HCT116 (cell line): ENCODE measurements around the gene FGFRL1. TPM values are rescaled to one million over a fixed set of nuclear protein-coding genes. Genes with fewer than 3 reads are reported as not detected.

Experiments used
- ATAC-seq: fragments of 200-7000 bp; cut with Tn5 transposase; 2 replicates; pipeline ENCODE4 v1.9.1; 2020; ENCODE audit warnings: mild to moderate bottlenecking, moderate library complexity
- BruUV-seq: library from RNA; stranded (reverse); fragments of 400-500 nt; replicated peaks from 2 replicates; lab custom pipeline; 2021; lab: Mats Ljungman, UMichigan
- CTCF ChIA-PET: fragments of 300-600 bp; sonication (Branson Sonifier 250); formaldehyde crosslinking; loops from one replicate; lab custom pipeline; 2021; ENCODE audit warnings: antibody characterized with exemption; lab: Charles Lee
- POLR2A ChIA-PET: fragments of 300-600, 350-600 bp; sonication (Branson Sonifier 250); formaldehyde crosslinking; loops from one replicate; lab custom pipeline; 2021; ENCODE audit warnings: antibody characterized with exemption; lab: Charles Lee
- RAD21 ChIA-PET, 2 experiments: fragments of 300-600 bp; sonication (Branson Sonifier 250); formaldehyde crosslinking; loops; one replicate each; lab custom pipeline; 2023; ENCODE audit warnings: low total read pairs in 2 of 2; ENCODE audit not compliant: uncharacterized antibody in 2 of 2, unreplicated experiment in 2 of 2, low non-redundant PET in 1 of 2; lab: Charles Lee
- DNase-seq: peaks from one replicate; pipeline ENCODE4 v3.0.0-alpha.2; 2010; ENCODE audit warnings: low read depth, low spot score
- H2AFZ ChIP-seq: fragments of 200-600 bp; shearing (Covaris generic), sonication (generic); 2 replicates; pipeline ENCODE4 v1.6.1; 2017; ENCODE audit warnings: low read depth, mixed run types, mixed read lengths, antibody characterized with exemption, low read length; ENCODE audit not compliant: poor library complexity, severe bottlenecking
- H3K27ac ChIP-seq: 2 replicates; pipeline ENCODE4 v1.5.1; 2012; ENCODE audit warnings: low read depth, low read length
- H3K27me3 ChIP-seq: fragments of 200-600 bp; sonication (generic); 2 replicates; pipeline ENCODE4 v1.6.1; 2016; ENCODE audit warnings: mixed run types, low read length, mixed read lengths; ENCODE audit not compliant: insufficient read depth
- H3K36me3 ChIP-seq, 2 experiments: fragments of 200-500 bp in 1 of 2; fragments of 200-600 bp in 1 of 2; sonication (Bioruptor generic) in 1 of 2; sonication (generic) in 1 of 2; 2 replicates each; pipeline versions ENCODE4 v1.5.1 to v1.6.1; 2014 to 2016; ENCODE audit warnings: low read length in 2 of 2, inconsistent platforms in 1 of 2, mixed read lengths in 1 of 2, mixed run types in 1 of 2; ENCODE audit not compliant: insufficient read depth in 2 of 2, control insufficient read depth in 1 of 2
- H3K4me1 ChIP-seq, 2 experiments: fragments of 200-600 bp in 1 of 2; sonication (generic) in 1 of 2; 2 replicates each; pipeline versions ENCODE4 v1.5.1 to v1.6.1; 2012 to 2017; ENCODE audit warnings: low read length in 2 of 2, inconsistent platforms in 1 of 2, mild to moderate bottlenecking in 1 of 2, mixed read lengths in 1 of 2, mixed run types in 1 of 2, moderate library complexity in 1 of 2; ENCODE audit not compliant: insufficient read depth in 2 of 2, control insufficient read depth in 1 of 2
- H3K4me2 ChIP-seq: fragments of 200-600 bp; sonication (generic); 2 replicates; pipeline ENCODE4 v1.6.1; 2017; ENCODE audit warnings: mixed run types, low read length, mixed read lengths
- H3K4me3 ChIP-seq, 2 experiments: fragments of 200-600 bp in 1 of 2; sonication (generic) in 1 of 2; replicated peaks in 1 of 2; 2 replicates each; pipeline ENCODE4 v1.5.1; 2011 to 2016; ENCODE audit warnings: low read length in 2 of 2, control low read depth in 1 of 2, low read depth in 1 of 2, mild to moderate bottlenecking in 1 of 2, mixed read lengths in 1 of 2, mixed run types in 1 of 2
- H3K79me2 ChIP-seq: fragments of 200-600 bp; sonication (generic); 2 replicates; pipeline ENCODE4 v1.6.1; 2017; ENCODE audit warnings: mild to moderate bottlenecking, mixed run types, low read length, moderate library complexity, mixed read lengths; ENCODE audit not compliant: insufficient read depth
- H3K9ac ChIP-seq: fragments of 200-600 bp; sonication (generic); 2 replicates; pipeline ENCODE4 v1.6.1; 2016; ENCODE audit warnings: low read length, mixed read lengths
- H3K9me2 ChIP-seq: fragments of 200-600 bp; sonication (generic), shearing (Covaris generic); 2 replicates; pipeline ENCODE4 v1.6.1; 2017; ENCODE audit warnings: mixed run types, mild to moderate bottlenecking, moderate library complexity; ENCODE audit not compliant: insufficient read depth
- H3K9me3 ChIP-seq, 2 experiments: fragments of 200-500 bp in 1 of 2; fragments of 200-600 bp in 1 of 2; sonication (Bioruptor generic) in 1 of 2; sonication (generic) in 1 of 2; 2 replicates each; pipeline ENCODE4 v1.6.1; 2014 to 2017; ENCODE audit warnings: low read length in 2 of 2, mixed read lengths in 2 of 2, inconsistent platforms in 1 of 2, low read depth in 1 of 2, mild to moderate bottlenecking in 1 of 2, mixed run types in 1 of 2, moderate library complexity in 1 of 2; ENCODE audit not compliant: control insufficient read depth in 1 of 2, insufficient read depth in 1 of 2
- H4K20me1 ChIP-seq: fragments of 200-600 bp; sonication (generic), shearing (Covaris generic); 2 replicates; pipeline ENCODE4 v1.6.1; 2017; ENCODE audit warnings: mixed run types, mild to moderate bottlenecking, moderate library complexity; ENCODE audit not compliant: insufficient read depth
- CEBPB ChIP-seq: IDR thresholded peaks from 2 replicates; pipeline ENCODE4 v1.6.1; 2012; ENCODE audit warnings: low read depth
- EGR1 ChIP-seq: IDR thresholded peaks from 2 replicates; pipeline ENCODE4 v1.6.1; 2012; ENCODE audit warnings: low read depth
- EZH2 ChIP-seq: fragments of 200-600 bp; sonication (generic); IDR thresholded peaks from 2 replicates; pipeline ENCODE4 v1.6.1; 2017; ENCODE audit warnings: antibody characterized with exemption, mixed run types
- EZH2phosphoT487 ChIP-seq: fragments of 200-600 bp; IDR thresholded peaks from 2 replicates; pipeline ENCODE4 v1.6.1; 2018; ENCODE audit warnings: antibody characterized with exemption, borderline replicate concordance
- POLR2A ChIP-seq: IDR thresholded peaks from 2 replicates; pipeline ENCODE4 v1.7.0; 2011; ENCODE audit warnings: borderline replicate concordance; ENCODE audit not compliant: insufficient read depth, insufficient read length; ENCODE audit errors: extremely low read depth
- POLR2AphosphoS5 ChIP-seq: IDR thresholded peaks from 2 replicates; pipeline ENCODE4 v1.6.1; 2011; ENCODE audit warnings: mild to moderate bottlenecking, low read depth, low read length, moderate library complexity
- SIN3A ChIP-seq: IDR thresholded peaks from 2 replicates; pipeline ENCODE4 v1.6.1; 2012; ENCODE audit warnings: low read depth
- SP1 ChIP-seq: IDR thresholded peaks from 2 replicates; pipeline ENCODE4 v1.6.1; 2012; ENCODE audit warnings: low read depth
- TCF7L2 ChIP-seq: IDR thresholded peaks from 2 replicates; pipeline ENCODE4 v1.7.0; 2011; ENCODE audit warnings: borderline replicate concordance, inconsistent platforms; ENCODE audit not compliant: insufficient read depth, insufficient read length; ENCODE audit errors: extremely low read depth
- YY1 ChIP-seq: IDR thresholded peaks from 2 replicates; pipeline ENCODE4 v1.6.1; 2011; ENCODE audit warnings: low read length, low read depth, moderate library complexity, mild to moderate bottlenecking; ENCODE audit not compliant: insufficient replicate concordance; ENCODE audit errors: extremely low read depth
- ZFX ChIP-seq: fragments of 450-650 bp; IDR thresholded peaks from 2 replicates; pipeline ENCODE4 v1.6.1; 2017
- intact Hi-C: fragments of 100-400 bp; cut with micrococcal nuclease; formaldehyde crosslinking; loops from 2 replicates; pipeline ENCODE4 v1.10.0; 2022
- total RNA-seq: library from RNA; stranded (reverse); gene quantifications from one replicate; pipeline ENCODE4 v1.2.1, GENCODE V29; 2021; ENCODE audit not compliant: unreplicated experiment
- TF ChIP-seq, protein P1 (sequence below): IDR thresholded peaks from 2 replicates; pipeline ENCODE4 v1.6.1; 2012
- TF ChIP-seq, protein P2 (sequence below), 3 experiments: fragments of 200-600 bp in 1 of 3; sonication (generic) in 1 of 3; IDR thresholded peaks in 2 of 3; conservative IDR thresholded peaks in 1 of 3; 2 replicates each; pipeline ENCODE4 v1.5.1; 2012 to 2017; ENCODE audit warnings: low read depth in 2 of 3, low read length in 2 of 3, antibody characterized with exemption in 1 of 3, borderline replicate concordance in 1 of 3, control low read depth in 1 of 3, mild to moderate bottlenecking in 1 of 3, mixed read lengths in 1 of 3, mixed run types in 1 of 3, moderate library complexity in 1 of 3; ENCODE audit not compliant: insufficient read depth in 1 of 3
- TF ChIP-seq, protein P3 (sequence below): IDR thresholded peaks from 2 replicates; pipeline ENCODE4 v1.6.1; 2011; ENCODE audit warnings: mild to moderate bottlenecking, low read length, moderate library complexity; ENCODE audit not compliant: insufficient replicate concordance; ENCODE audit errors: extremely low read depth
- TF ChIP-seq, protein P4 (sequence below): IDR thresholded peaks from 2 replicates; pipeline ENCODE4 v1.6.1; 2012

FGFRL1 gene
- total RNA-seq, 1 experiment from 2014 or later, result 91.1 TPM

DNA sequence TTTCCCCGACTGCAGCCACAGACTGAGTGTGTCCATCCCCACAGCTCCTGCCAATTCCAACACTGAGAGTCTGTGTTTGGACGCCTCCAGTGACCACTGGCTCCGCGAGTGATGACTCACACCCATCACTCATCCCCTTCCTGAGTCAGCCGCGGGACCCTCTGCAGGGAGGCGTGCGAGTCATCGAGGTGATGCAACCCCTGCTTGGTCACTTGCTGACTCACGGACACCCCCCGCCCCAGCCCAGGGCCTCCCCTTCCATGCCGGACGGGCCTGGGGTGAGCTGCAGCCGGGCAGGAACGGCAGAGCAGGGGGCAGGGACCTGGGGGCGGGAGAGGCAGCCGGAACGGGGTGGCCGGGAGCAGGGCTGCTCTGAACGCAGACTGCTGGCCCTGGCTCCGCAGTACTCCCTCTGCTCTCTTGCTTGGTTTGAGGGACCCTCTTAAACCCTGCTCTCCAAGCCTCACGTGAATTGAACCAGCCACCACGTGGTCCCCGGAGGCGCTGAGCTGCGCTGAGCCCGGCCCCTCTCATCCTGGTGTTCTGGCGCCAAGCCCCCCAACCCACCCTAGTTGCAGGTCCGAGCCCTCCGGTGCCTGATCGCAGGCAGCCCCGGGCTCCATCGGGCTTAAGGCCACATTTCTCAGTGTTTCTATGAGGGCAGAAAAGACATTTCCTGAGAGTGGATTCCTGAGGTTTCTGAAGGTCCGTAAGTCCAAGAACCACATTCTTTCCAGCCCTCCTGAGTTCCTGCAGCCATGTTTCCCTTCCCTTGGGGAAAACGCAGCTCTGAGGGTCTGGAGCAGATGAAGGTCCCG, 32.4 kb downstream of the FGFRL1 start:
- TF ChIP-seq, protein P1, sequence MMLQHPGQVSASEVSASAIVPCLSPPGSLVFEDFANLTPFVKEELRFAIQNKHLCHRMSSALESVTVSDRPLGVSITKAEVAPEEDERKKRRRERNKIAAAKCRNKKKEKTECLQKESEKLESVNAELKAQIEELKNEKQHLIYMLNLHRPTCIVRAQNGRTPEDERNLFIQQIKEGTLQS, result no peak
- TF ChIP-seq CEBPB (no peak), TCF7L2 (peak; percentile 68), YY1 (peak; percentile 24), EZH2 (no peak), SIN3A (no peak), SP1 (no peak), POLR2A (no peak), EZH2phosphoT487 (no peak), ZFX (0 out of 2 replicates have a peak, but pooled peaks have one; percentile 25), EGR1 (no peak), POLR2AphosphoS5 (peak; percentile 73)
- TF ChIP-seq, protein P2, sequence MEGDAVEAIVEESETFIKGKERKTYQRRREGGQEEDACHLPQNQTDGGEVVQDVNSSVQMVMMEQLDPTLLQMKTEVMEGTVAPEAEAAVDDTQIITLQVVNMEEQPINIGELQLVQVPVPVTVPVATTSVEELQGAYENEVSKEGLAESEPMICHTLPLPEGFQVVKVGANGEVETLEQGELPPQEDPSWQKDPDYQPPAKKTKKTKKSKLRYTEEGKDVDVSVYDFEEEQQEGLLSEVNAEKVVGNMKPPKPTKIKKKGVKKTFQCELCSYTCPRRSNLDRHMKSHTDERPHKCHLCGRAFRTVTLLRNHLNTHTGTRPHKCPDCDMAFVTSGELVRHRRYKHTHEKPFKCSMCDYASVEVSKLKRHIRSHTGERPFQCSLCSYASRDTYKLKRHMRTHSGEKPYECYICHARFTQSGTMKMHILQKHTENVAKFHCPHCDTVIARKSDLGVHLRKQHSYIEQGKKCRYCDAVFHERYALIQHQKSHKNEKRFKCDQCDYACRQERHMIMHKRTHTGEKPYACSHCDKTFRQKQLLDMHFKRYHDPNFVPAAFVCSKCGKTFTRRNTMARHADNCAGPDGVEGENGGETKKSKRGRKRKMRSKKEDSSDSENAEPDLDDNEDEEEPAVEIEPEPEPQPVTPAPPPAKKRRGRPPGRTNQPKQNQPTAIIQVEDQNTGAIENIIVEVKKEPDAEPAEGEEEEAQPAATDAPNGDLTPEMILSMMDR (IDR thresholded peaks at IDR 0.05 in 2 of 3, conservative IDR thresholded peaks at IDR 0.05 in 1 of 3; ENCODE audit: borderline replicate concordance in 1 of 3, insufficient read depth in 1 of 3, low read depth in 2 of 3, low read length in 2 of 3), result no peak
- TF ChIP-seq, protein P3, sequence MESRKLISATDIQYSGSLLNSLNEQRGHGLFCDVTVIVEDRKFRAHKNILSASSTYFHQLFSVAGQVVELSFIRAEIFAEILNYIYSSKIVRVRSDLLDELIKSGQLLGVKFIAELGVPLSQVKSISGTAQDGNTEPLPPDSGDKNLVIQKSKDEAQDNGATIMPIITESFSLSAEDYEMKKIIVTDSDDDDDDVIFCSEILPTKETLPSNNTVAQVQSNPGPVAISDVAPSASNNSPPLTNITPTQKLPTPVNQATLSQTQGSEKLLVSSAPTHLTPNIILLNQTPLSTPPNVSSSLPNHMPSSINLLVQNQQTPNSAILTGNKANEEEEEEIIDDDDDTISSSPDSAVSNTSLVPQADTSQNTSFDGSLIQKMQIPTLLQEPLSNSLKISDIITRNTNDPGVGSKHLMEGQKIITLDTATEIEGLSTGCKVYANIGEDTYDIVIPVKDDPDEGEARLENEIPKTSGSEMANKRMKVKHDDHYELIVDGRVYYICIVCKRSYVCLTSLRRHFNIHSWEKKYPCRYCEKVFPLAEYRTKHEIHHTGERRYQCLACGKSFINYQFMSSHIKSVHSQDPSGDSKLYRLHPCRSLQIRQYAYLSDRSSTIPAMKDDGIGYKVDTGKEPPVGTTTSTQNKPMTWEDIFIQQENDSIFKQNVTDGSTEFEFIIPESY, result peak; percentile 54
- TF ChIP-seq, protein P4, sequence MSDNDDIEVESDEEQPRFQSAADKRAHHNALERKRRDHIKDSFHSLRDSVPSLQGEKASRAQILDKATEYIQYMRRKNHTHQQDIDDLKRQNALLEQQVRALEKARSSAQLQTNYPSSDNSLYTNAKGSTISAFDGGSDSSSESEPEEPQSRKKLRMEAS, result no peak
- TSS peak; percentile 93 for BruUV-seq
- H3K9me3 ChIP-seq, result no peaks in the 10 kb centered on the region
- H3K9ac ChIP-seq, result peak overlapping the region; percentile 62
- POLR2A ChIA-PET, result interaction anchor here (0.6 kb wide), 1 partner anchor 10 kb away, joined by 4 read pairs; no protein-coding TSS in a partner anchor
- no peak overlapping the region for H2AFZ ChIP-seq
- ATAC-seq, result peak; percentile 76
- H3K4me2 ChIP-seq, result peak overlapping the region; percentile 99
- no peaks in the 10 kb centered on the region for H4K20me1 ChIP-seq
- H3K79me2 ChIP-seq, result no peaks in the 10 kb centered on the region
- peaks cover 56 to 81% of the 10 kb centered on the region in 2 experiments for H3K4me1 ChIP-seq
- peak overlapping the region; percentile 22 to 56 for H3K4me3 ChIP-seq
- no peaks in the 10 kb centered on the region for H3K36me3 ChIP-seq
- intact Hi-C loops, result loop anchor here (1.0 kb wide), 1 partner anchor 34 kb away; no protein-coding TSS in a partner anchor
- H3K27me3 ChIP-seq, result no peaks in the 10 kb centered on the region
- CTCF ChIA-PET, result interaction anchor here (0.9 kb wide), 1 partner anchor 57 kb away, joined by 3 read pairs; the partner anchor contains the start of gene IDUA
- RAD21 ChIA-PET, result no interaction called here
- no peaks in the 10 kb centered on the region for H3K9me2 ChIP-seq
- H3K27ac ChIP-seq, result peak overlapping the region; percentile 79
- peak; percentile 93 for DNase-seq
